K562 (cell line): ENCODE data around the gene KLHDC7A. TPM values are rescaled to one million over a fixed set of nuclear protein-coding genes. Genes with fewer than 3 reads are reported as not detected.

ENCODE experiments used
- ATAC-seq: fragments of 200-7000 bp; cut with Tn5 transposase; 3 replicates; pipeline ENCODE4 v1.9.1; 2020; ENCODE audit warnings: moderate library complexity
- BruUV-seq: library from RNA; stranded (reverse); fragments of 400-500 nt; replicated peaks from 2 replicates; lab custom pipeline; 2021; lab: Mats Ljungman, UMichigan
- CTCF ChIA-PET: fragments of 300-600 bp; formaldehyde crosslinking; extraction: SDS; loops from one replicate; lab custom pipeline; 2021; ENCODE audit warnings: low intra/inter-chr PET ratio; lab: Yijun Ruan, JAX
- POLR2A ChIA-PET: fragments of 300-600, 350-650 bp; sonication (Branson Sonifier 250); formaldehyde crosslinking; extraction: SDS; loops from one replicate; lab custom pipeline; 2021; ENCODE audit warnings: antibody characterized with exemption, inconsistent platforms; lab: Yijun Ruan, JAX
- DNase-seq, 4 experiments: peaks; one replicate each; pipeline versions ENCODE4 v3.0.0 to v3.0.0-alpha.2; 2011 to 2018; ENCODE audit warnings: low spot score in 3 of 4, mixed read lengths in 3 of 4; ENCODE audit errors: extremely low read depth in 1 of 4
- FAIRE-seq: peaks from 2 replicates; lab custom pipeline; 2011; peaks lifted over from hg19 to GRCh38; lab: Jason Lieb, UNC
- H2AFZ ChIP-seq: 2 replicates; pipeline ENCODE4 v1.6.0; 2011; ENCODE audit warnings: low read depth, low read length, control low read depth, inconsistent platforms
- H3K27ac ChIP-seq: fragments of 200-600 bp; 3 replicates; pipeline ENCODE4 v1.8.0; 2011; ENCODE audit warnings: low read depth, mild to moderate bottlenecking, control low read depth, inconsistent platforms, low read length, moderate library complexity, mixed read lengths; ENCODE audit errors: extremely low read depth
- H3K27me3 ChIP-seq, 2 experiments: fragments of 300-600 bp in 1 of 2; 2 replicates in 1 of 2; 3 replicates in 1 of 2; pipeline versions ENCODE4 v1.6.0 to v1.8.0; 2011; ENCODE audit warnings: inconsistent platforms in 2 of 2, low read length in 2 of 2, mild to moderate bottlenecking in 1 of 2, mixed read lengths in 1 of 2, moderate library complexity in 1 of 2; ENCODE audit not compliant: control insufficient read depth in 2 of 2, insufficient read depth in 2 of 2
- H3K36me3 ChIP-seq: fragments of 300-600 bp; 3 replicates; pipeline ENCODE4 v1.8.0; 2011; ENCODE audit warnings: mild to moderate bottlenecking, low read length, inconsistent platforms; ENCODE audit not compliant: control insufficient read depth, insufficient read depth
- H3K4me1 ChIP-seq, 2 experiments: fragments of 200-600 bp in 1 of 2; replicated peaks in 1 of 2; 2 replicates in 1 of 2; 3 replicates in 1 of 2; pipeline versions ENCODE4 v1.5.1 to v1.8.0; 2011; ENCODE audit warnings: inconsistent platforms in 2 of 2, low read length in 2 of 2, mild to moderate bottlenecking in 1 of 2, mixed read lengths in 1 of 2, moderate library complexity in 1 of 2; ENCODE audit not compliant: control insufficient read depth in 2 of 2, insufficient read depth in 2 of 2
- H3K4me2 ChIP-seq: 2 replicates; pipeline ENCODE4 v1.6.1; 2011; ENCODE audit warnings: low read length, control low read depth, inconsistent platforms, mixed read lengths; ENCODE audit not compliant: insufficient read depth
- H3K4me3 ChIP-seq: fragments of 200-600 bp; sonication (generic), shearing (Covaris generic); 2 replicates; pipeline ENCODE4 v1.5.1; 2016; ENCODE audit warnings: control low read depth, inconsistent platforms
- H3K79me2 ChIP-seq: fragments of 200-600 bp; 3 replicates; pipeline ENCODE4 v1.8.0; 2011; ENCODE audit warnings: low read length, inconsistent platforms; ENCODE audit not compliant: control insufficient read depth, insufficient read depth
- H3K9ac ChIP-seq, 2 experiments: 2 replicates each; pipeline versions ENCODE4 v1.6.0 to v1.6.1; 2011; ENCODE audit warnings: low read depth in 2 of 2, low read length in 2 of 2, control low read depth in 1 of 2, inconsistent platforms in 1 of 2, mild to moderate bottlenecking in 1 of 2, mixed read lengths in 1 of 2; ENCODE audit not compliant: insufficient read depth in 1 of 2
- H3K9me1 ChIP-seq: one replicate; pipeline ENCODE4 v1.6.0; 2011; ENCODE audit warnings: inconsistent platforms, mild to moderate bottlenecking, low read length, moderate library complexity; ENCODE audit not compliant: control insufficient read depth, insufficient read depth
- H3K9me3 ChIP-seq: replicated peaks from 2 replicates; pipeline ENCODE4 v1.5.1; 2011; ENCODE audit warnings: low read depth, low read length, inconsistent platforms; ENCODE audit not compliant: control insufficient read depth, insufficient read depth
- H4K20me1 ChIP-seq: replicated peaks from 2 replicates; pipeline ENCODE4 v1.6.1; 2011; ENCODE audit warnings: low read length, inconsistent platforms, mixed read lengths; ENCODE audit not compliant: control insufficient read depth, insufficient read depth
- BACH1 ChIP-seq: fragments of 200-800 bp; sonication (Bioruptor generic); IDR thresholded peaks from 2 replicates; pipeline ENCODE4 v1.6.1; 2016; ENCODE audit warnings: missing genetic modification characterization, missing compliant biosample characterization
- CHD2 ChIP-seq: IDR thresholded peaks from 2 replicates; pipeline ENCODE4 v1.6.1; 2011; ENCODE audit warnings: low read depth, low read length
- ESRRB ChIP-seq: fragments of 250-450 bp; sonication (Bioruptor Pico); IDR thresholded peaks from 2 replicates; pipeline ENCODE4 v1.5.0; 2020; ENCODE audit warnings: mild to moderate bottlenecking, moderate library complexity, borderline replicate concordance
- KDM5B ChIP-seq: fragments of 200-600 bp; sonication (generic); IDR thresholded peaks from 2 replicates; pipeline ENCODE4 v1.6.1; 2012; ENCODE audit warnings: low read depth, mild to moderate bottlenecking, moderate library complexity, low read length, control low read depth, inconsistent platforms; ENCODE audit not compliant: insufficient replicate concordance
- L3MBTL2 ChIP-seq: fragments of 450-650 bp; IDR thresholded peaks from 2 replicates; pipeline ENCODE4 v1.6.1; 2016; ENCODE audit warnings: mild to moderate bottlenecking, moderate library complexity
- MCM7 ChIP-seq, 2 experiments: fragments of 450-650 bp; IDR thresholded peaks; 2 replicates each; pipeline ENCODE4 v1.6.1; 2016 to 2018
- MED1 ChIP-seq: sonication (generic); formaldehyde crosslinking; IDR thresholded peaks from 2 replicates; pipeline ENCODE4 v1.8.1; 2023; ENCODE audit warnings: missing genetic modification reagents, borderline replicate concordance
- NR4A1 ChIP-seq, 2 experiments: fragments of 250-450 bp in 1 of 2; fragments of 450-650 bp in 1 of 2; sonication (Bioruptor Pico) in 1 of 2; IDR thresholded peaks; 2 replicates each; pipeline versions ENCODE4 v1.4.0 to v1.6.1; 2016 to 2020; ENCODE audit warnings: mild to moderate bottlenecking in 2 of 2, missing compliant biosample characterization in 1 of 2, missing genetic modification characterization in 1 of 2, moderate library complexity in 1 of 2
- RAD21 ChIP-seq, 2 experiments: fragments of 250-450 bp in 1 of 2; fragments of 450-650 bp in 1 of 2; sonication (Bioruptor Pico) in 1 of 2; formaldehyde crosslinking in 1 of 2; IDR thresholded peaks in 1 of 2; conservative IDR thresholded peaks in 1 of 2; 2 replicates each; pipeline versions ENCODE4 v1.4.0 to v1.8.0; 2020 to 2022; ENCODE audit warnings: mild to moderate bottlenecking in 2 of 2, moderate library complexity in 1 of 2
- SMC3 ChIP-seq: conservative IDR thresholded peaks from 2 replicates; pipeline ENCODE4 v1.6.1; 2011; ENCODE audit warnings: low read depth, low read length, improper control_type of control experiment; ENCODE audit not compliant: insufficient read depth
- SRF ChIP-seq, 2 experiments: fragments of 250-450, 450-650 bp in 1 of 2; sonication (Bioruptor Pico) in 1 of 2; sonication (generic) in 1 of 2; formaldehyde crosslinking; IDR thresholded peaks; 2 replicates each; pipeline versions ENCODE4 v1.5.0 to v1.5.1; 2020 to 2022; ENCODE audit warnings: mild to moderate bottlenecking in 1 of 2, missing genetic modification reagents in 1 of 2
- ZBTB1 ChIP-seq: sonication (generic); formaldehyde crosslinking; IDR thresholded peaks from 2 replicates; pipeline ENCODE4 v1.8.1; 2023; ENCODE audit warnings: missing genetic modification reagents, low read depth, mild to moderate bottlenecking, borderline replicate concordance
- ZBTB17 ChIP-seq: fragments of 450-650 bp; formaldehyde crosslinking; IDR thresholded peaks from 2 replicates; pipeline ENCODE4 v1.4.0; 2020; ENCODE audit warnings: mild to moderate bottlenecking
- ZNF133 ChIP-seq: fragments of 250-450 bp; sonication (Bioruptor Pico); IDR thresholded peaks from 2 replicates; pipeline ENCODE4 v1.4.0; 2020; ENCODE audit warnings: mild to moderate bottlenecking
- ZNF764 ChIP-seq: fragments of 250-450 bp; sonication (Bioruptor Pico); IDR thresholded peaks from 2 replicates; pipeline ENCODE4 v1.4.0; 2020; ENCODE audit warnings: low read depth, mild to moderate bottlenecking, moderate library complexity
- WGBS: fragments of 100-300 bp; shearing (Covaris generic); methylation state at CpG from one replicate; pipeline ENCODE4 v1.1.6; 2016; ENCODE audit warnings: low coverage, mixed read lengths; ENCODE audit not compliant: insufficient coverage; ENCODE audit errors: missing lambda C conversion rate; 5-methylcytosine and 5-hydroxymethylcytosine counted together
- in situ Hi-C: fragments of 300-500 bp; cut with MboI; formaldehyde crosslinking; loops from 4 replicates; pipeline ENCODE4 v1.15.0; 2018; ENCODE audit warnings: inconsistent platforms, mixed read lengths
- intact Hi-C: fragments of 100-400 bp; cut with micrococcal nuclease; formaldehyde crosslinking; loops from 2 replicates; pipeline ENCODE4 v1.14.2; 2022
- polyA plus RNA-seq, 8 experiments: library from polyadenylated mRNA; depleted of rRNA in 4 of 8; stranded (reverse) in 5 of 8; unstranded in 3 of 8; fragments of >200 nt; fragmentation: Nextera tagmentation in 2 of 8; fragmentation: Illumina TruSeq in 1 of 8; extraction: Ambion mirVana in 2 of 8; extraction: Trizol in 1 of 8; gene quantifications; 2 replicates each; pipeline versions ENCODE4 v1.2.1 to v1.2.3, GENCODE V29; 2011 to 2014; ENCODE audit warnings: inconsistent platforms in 1 of 8, missing spikeins in 1 of 8
- total RNA-seq, 7 experiments: library from RNA; depleted of rRNA in 6 of 7; stranded (reverse); fragments of >200 nt in 6 of 7; fragmentation: Illumina TruSeq in 2 of 7; extraction: Trizol in 2 of 7; gene quantifications; 2 replicates each; pipeline versions ENCODE4 v1.2.1 to v1.2.3, GENCODE V29; 2011 to 2021; ENCODE audit warnings: low replicate concordance in 1 of 7
- TF ChIP-seq, protein P1 (sequence below), 3 experiments: IDR thresholded peaks in 2 of 3; conservative IDR thresholded peaks in 1 of 3; 2 replicates each; pipeline ENCODE4 v1.5.1; 2011 to 2012; ENCODE audit warnings: low read length in 3 of 3, mild to moderate bottlenecking in 3 of 3, control low read depth in 2 of 3, improper control_type of control experiment in 1 of 3, inconsistent platforms in 1 of 3, low read depth in 1 of 3, mixed read lengths in 1 of 3, moderate library complexity in 1 of 3; ENCODE audit not compliant: insufficient read depth in 2 of 3

The KLHDC7A gene
- total and polyA plus RNA-seq, 9 of the 15 experiments (the other 6 are each of a cell fraction or from before 2014, with no cell fraction given), result 0.01 to 0.02 (median 0.01) TPM; not detected in 6

DNA sequence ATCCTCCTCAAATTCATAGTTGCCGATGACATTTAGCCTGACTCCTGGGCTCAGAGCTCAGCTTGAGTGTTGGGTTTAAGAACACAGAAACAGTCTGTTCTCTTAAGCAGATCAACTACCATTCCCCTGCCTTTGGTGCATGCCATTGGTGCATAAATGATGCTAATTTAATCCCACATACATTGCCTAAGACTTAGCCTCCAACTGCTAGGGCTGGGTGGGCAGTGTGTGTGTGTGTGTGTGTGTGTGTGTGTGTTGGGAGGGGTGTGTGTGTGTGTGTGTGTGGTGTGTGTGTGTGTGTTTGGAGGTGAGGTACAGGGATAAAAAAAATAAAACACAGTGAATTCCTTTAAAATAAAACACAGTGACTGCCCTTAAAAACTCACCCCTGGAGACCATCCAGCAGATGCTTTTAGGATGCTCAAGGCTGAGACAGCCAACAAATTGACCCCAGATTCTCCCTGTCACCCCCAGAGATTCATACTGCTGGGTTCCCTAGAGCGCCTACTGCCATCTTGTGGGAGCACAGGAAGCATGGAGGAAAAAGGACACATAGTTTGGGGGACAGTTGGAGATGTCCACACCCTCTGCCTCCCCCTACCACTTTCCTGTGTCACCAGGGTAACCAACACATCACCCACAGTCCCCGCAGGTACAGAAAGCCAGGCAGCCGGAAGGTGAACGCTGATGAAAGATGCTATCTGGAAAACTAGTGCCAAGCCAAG is 30.6 kb downstream of the KLHDC7A start:
- no peaks in the 10 kb centered on the region for H3K9me3 ChIP-seq
- no peak for FAIRE-seq
- in situ Hi-C loops, result no loop called here
- H3K36me3 ChIP-seq, result no peaks in the 10 kb centered on the region
- DNase-seq, result no peak
- no peak overlapping the region for H3K4me2 ChIP-seq
- H3K9ac ChIP-seq, result no peak overlapping the region
- H3K79me2 ChIP-seq, result no peaks in the 10 kb centered on the region
- ChIA-PET CTCF (no interaction called here), POLR2A (no interaction called here)
- ATAC-seq, result no peak
- H3K4me3 ChIP-seq, result no peak overlapping the region
- intact Hi-C loops, result no loop called here
- no TSS peak for BruUV-seq
- peaks cover 0 to 2% of the 10 kb centered on the region in 2 experiments; a peak in 1 of 5 replicates for H3K27me3 ChIP-seq
- no peak overlapping the region for H2AFZ ChIP-seq
- WGBS, result 3% methylated on average over 5 of the region's 5 CpGs
- no peaks in the 10 kb centered on the region for H3K9me1 ChIP-seq
- H3K4me1 ChIP-seq, result no peaks in the 10 kb centered on the region
- no peaks in the 10 kb centered on the region for H4K20me1 ChIP-seq
- H3K27ac ChIP-seq, result no peak overlapping the region
- TF ChIP-seq MCM7 (IDR thresholded peaks at IDR 0.05) (no peak), ESRRB (CRISPR knock-in tag) (no peak), ZBTB17 (CRISPR knock-in tag) (no peak), CHD2 (no peak), SRF (CRISPR knock-in tag; IDR thresholded peaks at IDR 0.05) (no peak), SMC3 (0 out of 2 replicates have a peak, but pooled peaks have one; percentile 15), KDM5B (no peak), L3MBTL2 (no peak), BACH1 (tag) (no peak), ZNF133 (CRISPR knock-in tag) (no peak), MED1 (CRISPR knock-in tag) (no peak), ZNF764 (CRISPR knock-in tag) (no peak), NR4A1 (CRISPR knock-in tag; IDR thresholded peaks at IDR 0.05) (no peak), NR4A1 (tag; IDR thresholded peaks at IDR 0.05) (no peak), ZBTB1 (CRISPR knock-in tag) (no peak), RAD21 (CRISPR knock-in tag; conservative IDR thresholded peaks at IDR 0.05 in 1 of 2, IDR thresholded peaks at IDR 0.05 in 1 of 2) (peak; percentile 42 to 44; a peak in 3 of 4 replicates)
- TF ChIP-seq, protein P1, sequence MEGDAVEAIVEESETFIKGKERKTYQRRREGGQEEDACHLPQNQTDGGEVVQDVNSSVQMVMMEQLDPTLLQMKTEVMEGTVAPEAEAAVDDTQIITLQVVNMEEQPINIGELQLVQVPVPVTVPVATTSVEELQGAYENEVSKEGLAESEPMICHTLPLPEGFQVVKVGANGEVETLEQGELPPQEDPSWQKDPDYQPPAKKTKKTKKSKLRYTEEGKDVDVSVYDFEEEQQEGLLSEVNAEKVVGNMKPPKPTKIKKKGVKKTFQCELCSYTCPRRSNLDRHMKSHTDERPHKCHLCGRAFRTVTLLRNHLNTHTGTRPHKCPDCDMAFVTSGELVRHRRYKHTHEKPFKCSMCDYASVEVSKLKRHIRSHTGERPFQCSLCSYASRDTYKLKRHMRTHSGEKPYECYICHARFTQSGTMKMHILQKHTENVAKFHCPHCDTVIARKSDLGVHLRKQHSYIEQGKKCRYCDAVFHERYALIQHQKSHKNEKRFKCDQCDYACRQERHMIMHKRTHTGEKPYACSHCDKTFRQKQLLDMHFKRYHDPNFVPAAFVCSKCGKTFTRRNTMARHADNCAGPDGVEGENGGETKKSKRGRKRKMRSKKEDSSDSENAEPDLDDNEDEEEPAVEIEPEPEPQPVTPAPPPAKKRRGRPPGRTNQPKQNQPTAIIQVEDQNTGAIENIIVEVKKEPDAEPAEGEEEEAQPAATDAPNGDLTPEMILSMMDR (IDR thresholded peaks at IDR 0.05 in 2 of 3, conservative IDR thresholded peaks at IDR 0.05 in 1 of 3; ENCODE audit: insufficient read depth in 2 of 3, low read depth in 1 of 3, low read length in 3 of 3), result peak in 2 of 3 experiments; percentile 6 to 43; a peak in 2 of 6 replicates
